ENCODE measurements around the gene TMED4. TPM values are rescaled to one million over a fixed set of nuclear protein-coding genes. Genes with fewer than 3 reads are reported as not detected.
"Not testable (repeated sequence)": the region's sequence is repeated elsewhere in the genome, so short reads cannot be mapped to it uniquely, and the experiment has no call there.

Gene TMED4
- total RNA-seq, 1 donor from 2014 or later: 67.9 TPM

- intact Hi-C loops (cut with DNase I); ATAC-seq: not testable (repeated sequence)
These were observed 29.5 kb downstream of the TMED4 start for GRCh38 chr7:44552473-44553005.

GRCh38 chr7:44549457-44549856, 32.6 kb downstream of the TMED4 start:
- DNase-seq (ENCODE audit: low spot score) (no peak), ATAC-seq (no peak)
- intact Hi-C loops (cut with DNase I): no loop called here

More at GRCh38 chr7:44552473-44553005, 29.5 kb downstream of the TMED4 start:
- DNase-seq (ENCODE audit: low spot score): not testable (repeated sequence)

DNA sequence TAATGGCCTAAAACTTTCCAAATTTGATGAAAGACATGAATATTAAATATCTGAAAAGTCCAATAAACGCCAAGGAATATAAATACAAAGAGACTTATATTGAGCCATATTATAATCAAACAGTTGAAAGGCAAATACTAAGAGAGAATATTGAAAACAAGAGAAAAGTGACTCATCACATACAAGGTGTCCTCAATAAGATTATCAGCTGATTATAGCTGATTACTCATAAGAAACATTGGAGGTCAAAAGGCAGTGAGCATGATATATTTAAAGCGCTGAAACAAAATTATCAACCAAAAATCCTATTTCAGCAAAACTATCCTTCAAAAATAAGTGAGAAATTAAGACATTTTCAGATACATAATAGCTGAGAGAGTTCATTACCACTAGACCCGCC, 33.1 kb downstream of the TMED4 start:
- ATAC-seq (no peak), DNase-seq (ENCODE audit: low spot score) (no peak)
- intact Hi-C loops (cut with DNase I): no loop called here

- DNase-seq (ENCODE audit: low spot score) (no peak), ATAC-seq (no peak)
- intact Hi-C loops (cut with DNase I): no loop called here
These were observed 34.3 kb downstream of the TMED4 start for GRCh38 chr7:44547536-44548231.

- intact Hi-C loops (cut with DNase I): no loop called here
- ATAC-seq (no peak), DNase-seq (ENCODE audit: low spot score) (no peak)
These were observed 40.0 kb downstream of the TMED4 start for GRCh38 chr7:44541876-44542610.

DNA sequence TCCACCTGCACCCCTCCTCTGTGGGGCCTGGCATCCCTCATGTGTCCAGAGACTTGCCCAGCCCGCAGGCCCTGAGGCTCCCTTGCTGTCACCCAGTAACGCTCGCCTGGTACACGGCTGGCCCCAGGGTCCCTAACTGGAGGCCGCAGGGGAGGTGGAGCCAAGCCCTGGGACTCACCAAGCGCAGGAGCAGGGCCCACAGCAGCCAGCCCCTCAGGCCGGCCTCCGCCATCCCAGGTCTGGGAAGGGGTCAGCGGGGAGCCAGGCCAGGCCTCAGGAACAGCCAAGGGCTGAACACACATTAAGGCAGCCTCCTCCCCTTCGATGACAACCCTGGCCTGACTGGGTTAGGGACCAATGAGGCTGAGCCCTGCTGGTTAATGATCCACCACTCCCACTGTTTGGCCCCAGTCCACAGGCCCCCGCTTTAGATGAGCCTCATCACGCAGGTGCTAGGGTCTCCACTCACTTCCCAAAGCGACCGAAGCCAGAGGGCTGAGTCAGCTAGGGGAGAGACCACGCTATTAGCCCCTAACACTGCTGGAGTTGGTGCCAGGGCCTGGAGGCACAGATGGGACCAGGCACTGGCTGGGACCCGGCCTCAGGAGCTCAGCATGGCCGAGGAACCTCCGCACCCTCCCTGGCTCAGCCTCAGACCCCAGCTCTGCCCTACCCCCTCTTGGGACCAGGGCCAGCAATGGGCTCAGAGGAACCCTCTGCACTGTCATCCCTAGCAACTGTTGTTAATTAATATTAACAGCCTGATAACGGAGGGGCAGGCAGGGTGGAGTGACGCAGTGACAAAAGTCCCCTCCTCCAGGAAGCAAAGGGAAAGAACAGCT, 40.8 kb downstream of the TMED4 start, which contains the start of gene NPC1L1:
Gene NPC1L1 (minus strand): TSS at position 303 of the 842 bp plus-strand sequence. CDS start 71 bp downstream, at position 232.
- no peak for ATAC-seq
- DNase-seq (ENCODE audit: low spot score): no peak
- intact Hi-C loops (cut with DNase I): no loop called here

DNA sequence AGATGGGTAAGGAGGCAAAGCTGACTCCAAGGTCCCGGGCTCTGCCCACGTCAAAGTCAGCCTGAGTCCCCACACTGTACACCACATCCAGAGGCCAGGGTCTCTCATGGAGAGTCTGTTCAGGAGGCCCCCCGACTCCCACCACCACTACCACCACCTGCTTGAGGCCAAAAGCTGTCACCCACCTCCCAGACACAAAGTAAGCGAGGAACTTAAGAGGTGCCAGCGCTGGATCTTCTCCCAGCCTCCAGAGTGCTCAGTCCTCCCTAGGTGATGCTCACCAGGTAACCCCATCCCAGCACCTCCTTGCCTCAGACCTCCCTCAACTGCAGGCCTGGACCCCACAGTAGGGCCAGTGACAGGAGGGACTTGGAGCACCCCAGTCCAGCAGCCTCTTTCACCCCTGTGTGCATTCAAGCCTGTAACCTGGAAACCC, 41.4 kb downstream of the TMED4 start:
- no peak for ATAC-seq
- intact Hi-C loops (cut with DNase I): no loop called here
- no peak for DNase-seq (ENCODE audit: low spot score)

GRCh38 chr7:44539669-44540506, 42.1 kb downstream of the TMED4 start:
- ATAC-seq (peak; percentile 41), DNase-seq (ENCODE audit: low spot score) (no peak)
- intact Hi-C loops (cut with DNase I): no loop called here

DNA sequence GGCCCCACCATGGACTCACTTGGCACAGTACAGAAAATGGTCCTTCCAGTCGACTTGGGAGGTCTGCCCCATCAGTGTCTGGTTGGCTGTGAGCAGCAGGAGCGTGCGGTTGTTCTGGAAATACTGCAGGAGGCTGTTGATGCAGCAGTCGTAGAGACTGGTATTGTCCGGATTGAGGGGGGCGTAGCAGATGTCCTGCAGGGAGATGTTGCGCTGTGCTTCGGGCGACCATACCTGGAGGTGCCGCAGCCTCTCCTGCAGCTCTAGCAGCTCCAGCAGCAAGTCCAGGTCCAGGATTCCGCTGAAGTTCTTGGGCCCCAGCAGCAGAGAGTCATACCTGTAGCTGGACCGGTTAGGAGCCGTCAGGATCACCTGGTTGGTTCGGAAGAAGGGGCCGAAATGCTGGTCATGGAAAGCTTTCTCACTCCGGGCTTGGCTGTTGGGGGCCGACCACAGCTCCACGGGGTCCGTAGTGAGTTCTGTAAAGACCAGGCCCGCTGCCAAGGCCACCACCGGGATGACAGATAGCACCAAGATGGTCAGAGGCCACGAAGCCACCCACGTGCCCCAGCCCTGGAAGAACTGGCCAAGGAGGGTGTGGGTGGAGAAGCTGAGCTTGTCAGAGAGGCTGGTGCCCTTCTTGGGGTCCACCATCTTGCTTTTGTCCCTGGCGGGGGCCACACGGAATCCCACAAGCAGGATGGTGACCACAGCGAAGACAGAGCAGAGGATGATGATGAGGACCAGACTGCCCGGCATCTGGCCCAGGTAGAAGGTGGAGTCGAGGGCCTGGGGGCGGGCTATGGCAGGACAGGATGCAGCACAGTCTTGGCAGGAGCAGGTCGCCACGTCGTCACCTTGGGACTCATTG, 43.0 kb downstream of the TMED4 start:
- intact Hi-C loops (cut with DNase I): no loop called here
- no peak for ATAC-seq
- no peak for DNase-seq (ENCODE audit: low spot score)

GRCh38 chr7:44538093-44538797, 43.8 kb downstream of the TMED4 start:
- DNase-seq (ENCODE audit: low spot score): no peak
- intact Hi-C loops (cut with DNase I): no loop called here
- ATAC-seq: no peak

- intact Hi-C loops (cut with DNase I): no loop called here
- ATAC-seq (no peak), DNase-seq (ENCODE audit: low spot score) (no peak)
These were observed 44.6 kb downstream of the TMED4 start for GRCh38 chr7:44537442-44537841.

- intact Hi-C loops (cut with DNase I): no loop called here
These were observed 45.9 kb downstream of the TMED4 start for GRCh38 chr7:44536090-44536489.

DNA sequence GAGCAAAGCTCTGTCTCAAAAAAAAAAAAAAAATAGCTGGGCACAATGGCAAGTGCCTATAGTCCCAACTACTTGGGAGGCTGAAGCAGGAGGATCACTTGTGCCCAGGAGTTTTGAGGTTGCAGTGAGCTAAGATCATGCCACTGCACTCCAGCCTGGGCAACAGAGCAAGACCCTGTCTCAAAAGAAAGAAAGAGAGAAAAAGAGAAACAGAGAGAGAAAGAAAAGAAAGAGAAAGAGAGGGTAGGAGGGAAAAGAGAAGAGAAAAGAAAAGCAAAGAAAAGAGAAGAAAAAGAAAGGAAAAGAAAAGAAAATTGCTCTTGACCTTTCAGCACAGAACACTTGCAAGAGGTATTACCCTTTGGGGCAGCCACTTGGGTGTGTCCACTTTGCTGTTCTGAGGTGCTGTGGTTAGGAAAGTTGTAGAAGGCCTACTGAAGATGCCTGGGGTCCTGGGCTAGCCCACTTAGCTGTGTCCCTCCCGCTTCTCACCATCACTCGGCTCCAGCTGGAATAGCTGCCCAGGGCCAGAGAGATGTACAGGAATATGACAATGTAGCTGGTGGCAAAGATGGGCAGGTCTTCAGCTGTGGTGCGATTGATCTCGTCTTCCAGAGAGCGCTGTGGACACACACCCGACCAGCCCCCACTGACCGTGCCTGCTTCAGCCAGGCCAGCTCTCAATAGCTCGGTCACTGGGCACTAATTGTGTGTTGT, 46.5 kb downstream of the TMED4 start:
- intact Hi-C loops (cut with DNase I): no loop called here

More at GRCh38 chr7:44536090-44536489, 45.9 kb downstream of the TMED4 start:
- ATAC-seq: no peak
- DNase-seq (ENCODE audit: low spot score): no peak

GRCh38 chr7:44534501-44534900, 47.5 kb downstream of the TMED4 start:
- no peak for DNase-seq (ENCODE audit: low spot score)
- intact Hi-C loops (cut with DNase I): no loop called here
- no peak for ATAC-seq

More for the DNA sequence above, 46.5 kb downstream of the TMED4 start:
- DNase-seq (ENCODE audit: low spot score) (no peak), ATAC-seq (no peak)

- intact Hi-C loops (cut with DNase I): no loop called here
- no peak for ATAC-seq
- no peak for DNase-seq (ENCODE audit: low spot score)
These were observed 47.9 kb downstream of the TMED4 start for GRCh38 chr7:44534087-44534486.
